BJ (cell line): ENCODE data around the gene POLR1C. TPM values are rescaled to one million over a fixed set of nuclear protein-coding genes. Genes with fewer than 3 reads are reported as not detected.
"Not testable (repeated sequence)": the region's sequence is repeated elsewhere in the genome, so short reads cannot be mapped to it uniquely, and the experiment has no call there.

Experiments used
- CTCF ChIA-PET: fragments of 350-600 bp; formaldehyde crosslinking; extraction: SDS; loops from one replicate; lab custom pipeline; 2021; ENCODE audit warnings: antibody characterized with exemption, inconsistent platforms; lab: Yijun Ruan, JAX
- POLR2A ChIA-PET: fragments of 300-600 bp; sonication (Branson Sonifier 250); formaldehyde crosslinking; extraction: SDS; loops from one replicate; lab custom pipeline; 2021; ENCODE audit warnings: antibody characterized with exemption; lab: Charles Lee
- DNase-seq: peaks from one replicate; pipeline ENCODE4 v3.0.0-alpha.2; 2011; ENCODE audit warnings: low read depth
- H3K27me3 ChIP-seq: 2 replicates; pipeline ENCODE4 v1.6.0; 2011; ENCODE audit warnings: low read length; ENCODE audit not compliant: control insufficient read depth, insufficient read depth
- H3K36me3 ChIP-seq: 2 replicates; pipeline ENCODE4 v1.5.1; 2011; ENCODE audit warnings: low read length; ENCODE audit not compliant: control insufficient read depth, insufficient read depth
- H3K4me3 ChIP-seq: 2 replicates; pipeline ENCODE4 v1.5.1; 2011; ENCODE audit warnings: low read depth, mild to moderate bottlenecking, control low read depth, low read length
- polyA plus RNA-seq: library from polyadenylated mRNA; depleted of rRNA; stranded (reverse); fragments of >200 nt; gene quantifications from 2 replicates; pipeline ENCODE4 v1.2.3, GENCODE V29; 2011
- TF ChIP-seq, protein P1 (sequence below): IDR thresholded peaks from 2 replicates; pipeline ENCODE4 v1.5.1; 2011; ENCODE audit warnings: low read depth, mild to moderate bottlenecking, control low read depth, inconsistent platforms, low read length, moderate library complexity; ENCODE audit not compliant: insufficient read depth

The POLR1C gene
- polyA plus RNA-seq, 1 experiment = 37.5 TPM

DNA sequence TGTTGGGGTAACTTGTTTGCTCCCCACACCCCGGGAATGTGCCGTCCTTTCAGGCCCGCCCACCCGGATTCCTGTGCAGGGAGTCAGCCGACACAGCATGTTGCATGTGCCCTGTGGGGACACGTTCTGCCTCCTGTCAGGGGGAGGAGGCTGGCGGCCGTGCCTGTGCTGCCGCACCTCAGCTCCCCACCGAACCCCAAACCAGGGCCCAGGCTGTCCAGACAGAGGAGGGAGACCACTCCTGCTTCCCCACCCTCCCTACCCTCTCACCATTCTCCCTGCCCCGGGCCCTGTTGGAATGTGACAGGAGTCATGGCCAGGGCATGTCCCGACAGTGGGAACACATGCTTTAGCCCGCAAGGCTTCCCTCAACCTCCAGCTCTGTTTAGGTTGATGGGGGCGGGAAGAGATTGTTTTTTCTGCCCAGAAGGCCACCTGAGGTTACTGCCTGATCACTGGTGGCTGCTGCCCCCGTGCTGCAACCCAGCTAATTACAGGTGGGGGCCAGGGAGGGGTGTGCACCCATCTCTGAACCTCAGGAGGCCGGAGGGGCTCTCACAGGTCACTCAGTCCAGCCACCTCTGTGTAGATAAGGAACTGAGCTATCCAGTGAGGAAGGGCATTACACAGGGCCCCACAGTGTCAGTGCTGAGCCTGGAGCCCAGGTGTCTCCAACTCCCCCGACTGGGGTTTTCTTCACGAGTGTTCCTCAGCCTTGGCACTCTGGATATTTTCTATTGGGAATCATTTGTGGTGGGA lies 20.3 kb upstream of the POLR1C start:
- Histone ChIP-seq H3K27me3 (no peaks in the 10 kb centered on the region), H3K4me3 (no peak overlapping the region), H3K36me3 (peaks cover 19% of the 10 kb centered on the region)
- TF ChIP-seq, protein P1, sequence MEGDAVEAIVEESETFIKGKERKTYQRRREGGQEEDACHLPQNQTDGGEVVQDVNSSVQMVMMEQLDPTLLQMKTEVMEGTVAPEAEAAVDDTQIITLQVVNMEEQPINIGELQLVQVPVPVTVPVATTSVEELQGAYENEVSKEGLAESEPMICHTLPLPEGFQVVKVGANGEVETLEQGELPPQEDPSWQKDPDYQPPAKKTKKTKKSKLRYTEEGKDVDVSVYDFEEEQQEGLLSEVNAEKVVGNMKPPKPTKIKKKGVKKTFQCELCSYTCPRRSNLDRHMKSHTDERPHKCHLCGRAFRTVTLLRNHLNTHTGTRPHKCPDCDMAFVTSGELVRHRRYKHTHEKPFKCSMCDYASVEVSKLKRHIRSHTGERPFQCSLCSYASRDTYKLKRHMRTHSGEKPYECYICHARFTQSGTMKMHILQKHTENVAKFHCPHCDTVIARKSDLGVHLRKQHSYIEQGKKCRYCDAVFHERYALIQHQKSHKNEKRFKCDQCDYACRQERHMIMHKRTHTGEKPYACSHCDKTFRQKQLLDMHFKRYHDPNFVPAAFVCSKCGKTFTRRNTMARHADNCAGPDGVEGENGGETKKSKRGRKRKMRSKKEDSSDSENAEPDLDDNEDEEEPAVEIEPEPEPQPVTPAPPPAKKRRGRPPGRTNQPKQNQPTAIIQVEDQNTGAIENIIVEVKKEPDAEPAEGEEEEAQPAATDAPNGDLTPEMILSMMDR = peak; percentile 76
- ChIA-PET POLR2A (interaction anchor here (0.6 kb wide), 1 partner anchor 10 kb away, joined by 4 read pairs; no protein-coding TSS in a partner anchor), CTCF (interaction anchor here (0.5 to 10.1 kb wide), 32 partner anchors 11 to 269 kb away, joined by 3 to 136 read pairs (median 4); partner anchors contain the start of genes DLK2, DNPH1 and LRRC73)
- no peak for DNase-seq

DNA sequence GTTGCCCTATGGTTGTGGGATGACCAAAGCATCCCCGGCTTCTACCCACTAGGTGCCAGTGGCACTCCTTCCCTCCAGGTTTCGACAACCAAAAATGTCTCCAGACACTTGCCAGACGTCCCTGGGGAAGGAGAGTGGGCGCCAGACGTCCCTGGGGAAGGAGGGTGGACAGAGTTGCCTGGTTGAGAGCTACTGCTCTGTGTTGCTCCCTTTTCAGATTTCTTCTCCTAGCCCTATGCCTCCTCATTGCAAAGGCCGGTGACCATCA lies 19.8 kb upstream of the POLR1C start:
- TF ChIP-seq, protein P1 = no peak
- Histone ChIP-seq H3K27me3 (no peaks in the 10 kb centered on the region), H3K36me3 (peaks cover 19% of the 10 kb centered on the region), H3K4me3 (no peak overlapping the region)
- POLR2A ChIA-PET = interaction anchor here (0.6 kb wide), 1 partner anchor 9 kb away, joined by 4 read pairs; no protein-coding TSS in a partner anchor
- DNase-seq = no peak
- CTCF ChIA-PET = interaction anchor here (0.5 to 10.1 kb wide), 23 partner anchors 11 to 269 kb away, joined by 3 to 136 read pairs (median 5); partner anchors contain the start of genes DLK2, DNPH1 and LRRC73

DNA sequence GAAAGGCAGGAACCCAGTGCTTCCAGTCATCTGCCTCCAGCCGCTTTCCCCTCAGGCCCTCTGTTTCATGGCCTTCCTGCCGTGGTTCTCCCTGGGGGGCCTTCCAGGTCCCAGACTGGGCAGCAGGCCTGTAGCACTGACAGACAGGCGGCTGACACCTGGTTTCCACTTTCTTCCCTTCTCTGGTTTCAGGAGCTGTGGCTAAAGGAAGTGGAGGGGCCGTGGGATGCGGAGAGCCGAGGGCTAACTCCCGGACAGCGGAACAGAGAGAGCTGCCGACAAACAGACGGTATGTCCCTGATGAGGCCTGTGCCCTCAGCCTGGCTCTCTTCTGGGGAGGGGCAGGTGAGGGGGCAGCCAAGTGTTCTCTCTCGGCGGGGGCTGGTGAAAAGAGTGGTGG lies 19.2 kb upstream of the POLR1C start:
- POLR2A ChIA-PET = no interaction called here
- no peak for DNase-seq
- CTCF ChIA-PET = interaction anchor here (1.1 to 10.1 kb wide), 9 partner anchors 10 to 235 kb away, joined by 3 to 136 read pairs (median 8); partner anchors contain the start of genes DLK2 and LRRC73

DNA sequence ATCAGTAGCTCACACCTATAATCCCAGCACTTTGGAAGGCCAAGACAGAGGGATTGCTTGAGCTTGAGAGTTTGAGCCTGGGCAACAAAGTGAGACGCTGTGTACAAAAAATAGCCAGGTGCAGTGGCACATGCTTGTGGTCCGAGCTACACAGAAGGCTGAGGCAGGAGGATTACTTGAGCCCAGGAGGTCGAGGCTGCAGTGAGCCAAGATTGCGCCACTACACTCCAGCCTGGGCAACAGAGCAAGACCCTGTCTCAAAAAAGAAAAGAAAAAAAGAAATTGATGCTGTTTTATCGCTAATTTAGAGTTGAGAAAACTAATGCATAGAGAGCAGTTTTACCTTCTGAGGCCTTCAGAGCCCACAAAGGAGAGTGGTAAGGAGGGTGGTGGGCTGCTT lies 18.6 kb upstream of the POLR1C start:
- H3K27me3 ChIP-seq, H3K4me3 ChIP-seq, DNase-seq, POLR2A ChIA-PET: not testable (repeated sequence)
- H3K36me3 ChIP-seq = peaks cover 29% of the 10 kb centered on the region
- CTCF ChIA-PET = interaction anchor here (0.8 to 10.1 kb wide), 3 partner anchors 9 to 57 kb away, joined by 3 to 136 read pairs (median 87); partner anchors contain the start of genes DLK2 and LRRC73

More for the DNA sequence above, 19.2 kb upstream of the POLR1C start:
- no peak overlapping the region for H3K4me3 ChIP-seq
- TF ChIP-seq, protein P1 = no peak
- no peaks in the 10 kb centered on the region for H3K27me3 ChIP-seq
- peaks cover 25% of the 10 kb centered on the region for H3K36me3 ChIP-seq

DNA sequence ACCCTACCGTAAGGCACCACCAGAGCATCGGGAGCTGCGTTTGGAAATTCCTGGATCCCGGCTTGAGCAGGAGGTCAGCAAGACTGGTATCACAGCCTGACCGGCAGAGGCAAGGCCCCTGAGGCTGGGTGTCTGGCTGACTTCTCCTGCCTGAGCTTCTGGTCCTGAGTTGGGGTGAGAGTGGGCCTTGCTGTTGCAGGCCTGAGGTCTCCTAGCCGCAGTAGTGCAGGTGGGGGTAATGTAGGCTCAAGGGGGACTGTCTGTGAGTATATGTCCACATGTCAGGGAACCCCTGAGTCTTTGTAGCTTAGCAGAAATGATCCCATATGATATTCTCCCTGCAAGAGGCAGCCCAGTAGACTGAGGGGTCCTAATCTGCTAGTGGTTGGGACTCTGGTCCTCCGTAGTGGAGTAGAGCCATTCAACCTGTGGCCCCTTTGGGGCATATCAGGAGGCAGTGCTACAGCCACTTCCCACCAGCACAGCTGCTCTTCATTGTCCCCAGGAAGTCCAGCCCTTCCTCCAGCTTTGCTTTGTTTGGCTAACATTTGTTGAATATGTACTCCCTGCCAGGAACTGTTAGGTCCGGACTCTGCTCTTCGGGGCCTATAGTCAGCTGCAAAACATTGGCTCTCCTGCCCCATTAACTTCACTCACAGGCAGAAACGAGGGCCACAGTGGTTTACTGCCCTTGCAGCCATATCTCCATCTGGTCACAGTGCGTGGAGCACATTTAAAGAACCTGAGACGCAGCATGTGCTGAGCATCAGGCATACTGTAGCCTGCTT lies 17.7 kb upstream of the POLR1C start:
- Histone ChIP-seq H3K27me3 (no peaks in the 10 kb centered on the region), H3K36me3 (peaks cover 34% of the 10 kb centered on the region), H3K4me3 (no peak overlapping the region)
- TF ChIP-seq, protein P1 = no peak
- DNase-seq = no peak
- CTCF ChIA-PET = interaction anchor here (1.1 to 10.1 kb wide), 3 partner anchors 9 to 44 kb away, joined by 3 to 87 read pairs (median 4); partner anchors contain the start of genes DLK2, POLR1C and YIPF3
- POLR2A ChIA-PET = no interaction called here
